T-helper 2 cell (primary cell): ENCODE results near the gene OR4N5.
"Not testable (repeated sequence)": the region's sequence is repeated elsewhere in the genome, so short reads cannot be mapped to it uniquely, and the experiment has no call there.

Source experiments
- DNase-seq, 5 experiments: peaks; one replicate each; pipeline versions ENCODE4 v3.0.0 to v3.0.0-alpha.2; 2012 to 2022
- total RNA-seq, 2 donors: gene quantifications; one replicate each; lab custom pipeline; 2026; lab: John Stamatoyannopoulos, UW

The OR4N5 gene, protein sequence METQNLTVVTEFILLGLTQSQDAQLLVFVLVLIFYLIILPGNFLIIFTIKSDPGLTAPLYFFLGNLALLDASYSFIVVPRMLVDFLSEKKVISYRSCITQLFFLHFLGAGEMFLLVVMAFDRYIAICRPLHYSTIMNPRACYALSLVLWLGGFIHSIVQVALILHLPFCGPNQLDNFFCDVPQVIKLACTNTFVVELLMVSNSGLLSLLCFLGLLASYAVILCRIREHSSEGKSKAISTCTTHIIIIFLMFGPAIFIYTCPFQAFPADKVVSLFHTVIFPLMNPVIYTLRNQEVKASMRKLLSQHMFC
- total RNA-seq = 0 reads per million in 2 donors

DNA sequence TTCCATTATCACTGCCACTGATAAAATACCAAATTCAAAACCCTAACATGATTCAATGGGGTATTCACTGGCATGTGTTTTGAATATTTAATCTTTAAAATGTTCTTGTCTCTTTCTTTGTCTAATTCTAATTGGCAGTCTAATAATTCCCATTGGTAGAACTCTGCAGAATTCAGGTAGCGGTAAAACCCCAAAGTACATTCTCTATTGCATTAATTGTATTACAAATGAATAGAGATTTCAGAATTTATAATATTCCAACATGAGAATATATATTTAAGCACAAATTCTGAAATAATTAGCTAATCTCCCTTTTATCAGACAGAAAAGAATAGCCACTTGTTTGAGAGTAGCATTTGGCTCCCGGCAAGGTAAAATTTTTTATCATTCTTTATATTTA is at the start of gene OR4N5:
TSS of gene OR4N5 (plus strand) at position 301 of the 400 bp plus-strand sequence. CDS start 4,916 bp downstream, outside the sequence.
- DNase-seq = no peak

DNA sequence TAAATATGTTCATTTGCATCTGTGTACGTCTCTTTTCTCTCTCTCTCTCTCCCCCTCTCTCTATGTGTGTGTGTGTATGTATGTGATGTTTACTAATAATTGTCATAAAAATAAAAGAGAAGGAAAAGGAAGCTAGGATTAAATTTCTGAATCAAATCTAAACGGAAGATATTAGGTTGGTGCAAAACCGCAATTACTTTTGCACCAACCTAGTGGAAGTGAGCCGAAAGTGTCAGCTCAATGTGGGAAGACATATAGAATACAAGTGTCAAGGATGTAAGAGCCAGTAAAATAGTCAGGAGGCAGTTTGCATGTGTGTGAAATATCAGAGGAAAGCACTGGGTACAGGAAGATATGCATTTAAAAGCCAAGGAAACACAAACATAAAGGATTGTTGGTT is 46.6 kb upstream of the OR4N5 start:
- no peak for DNase-seq

DNA sequence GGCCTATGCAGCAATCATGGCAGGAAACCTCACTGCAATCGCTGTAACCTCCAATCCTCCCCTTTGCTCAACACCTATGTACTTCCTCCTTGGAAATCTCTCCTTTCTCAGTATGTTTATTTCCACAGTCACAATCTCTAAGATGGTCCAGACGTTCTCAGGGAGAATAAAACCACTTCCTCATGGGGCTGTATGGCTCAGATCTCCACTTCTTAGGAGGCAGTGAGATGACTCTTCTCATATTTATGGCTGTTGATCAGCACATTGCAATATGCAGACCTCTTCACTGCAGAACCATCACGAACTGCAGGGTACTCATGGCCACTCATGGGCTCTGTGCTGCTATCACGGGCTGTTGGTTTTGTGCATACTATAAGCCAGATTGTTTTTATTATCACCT is 45.2 kb upstream of the OR4N5 start:
- DNase-seq = no peak

DNA sequence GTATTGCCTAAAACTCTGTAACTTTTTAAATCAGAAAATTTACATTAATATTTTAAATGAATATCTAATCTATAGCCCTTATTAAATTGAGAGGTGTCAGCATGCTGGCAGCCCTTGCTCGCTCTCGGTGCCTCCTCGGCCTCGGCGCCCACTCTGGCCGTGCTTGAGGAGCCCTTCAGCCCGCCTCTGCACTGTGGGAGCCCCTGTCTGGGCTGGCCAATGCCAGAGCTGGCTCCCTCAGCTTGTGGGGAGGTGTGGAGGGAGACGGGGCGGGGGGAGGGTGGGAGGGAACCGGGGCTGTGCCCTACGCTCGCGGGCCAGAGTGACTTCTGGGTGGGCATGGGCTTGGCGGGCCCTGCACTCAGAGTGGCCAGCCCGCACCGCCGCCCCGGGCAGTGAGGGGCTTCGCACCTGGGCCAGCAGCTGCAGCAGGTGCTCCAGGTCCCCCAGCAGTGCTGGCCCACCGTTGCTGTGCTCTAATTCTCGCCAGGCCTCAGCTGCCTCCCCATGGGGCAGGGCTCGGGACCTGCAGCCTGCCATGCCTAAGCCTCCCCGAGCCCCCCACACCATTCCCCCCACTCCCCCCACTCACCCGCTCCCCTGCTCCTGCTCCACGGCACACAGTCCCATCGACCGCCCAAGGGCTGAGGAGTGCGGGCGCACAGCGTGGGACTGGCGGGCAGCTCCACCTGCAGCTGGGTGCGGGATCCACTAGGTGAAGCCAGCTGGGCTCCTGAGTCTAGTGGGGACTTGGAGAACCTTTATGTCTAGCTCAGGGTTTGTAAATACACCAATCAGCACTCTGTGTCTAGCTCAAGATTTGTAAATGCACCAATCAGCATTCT is 39.5 kb upstream of the OR4N5 start:
- not testable (repeated sequence) for DNase-seq

DNA sequence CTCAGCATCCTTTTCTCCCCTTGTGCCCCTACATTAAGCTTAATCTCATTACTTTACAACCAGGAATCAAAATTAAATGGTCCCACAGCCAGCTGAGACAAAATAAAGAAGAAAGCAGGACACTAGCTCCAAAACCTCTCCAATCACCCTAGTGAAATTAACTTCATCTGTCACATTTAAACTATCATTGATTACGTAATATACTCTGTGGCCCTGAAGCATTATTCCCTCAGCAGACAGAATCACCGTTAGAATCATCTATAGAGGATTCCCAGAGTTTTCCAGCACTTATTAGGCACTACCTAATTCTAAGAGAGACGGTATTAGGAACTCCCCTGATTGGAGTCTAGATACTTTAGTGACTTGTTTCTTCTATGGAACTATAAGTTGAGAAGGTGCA is 28.2 kb upstream of the OR4N5 start, which contains the start of gene OR4K17:
TSS of gene OR4K17 (plus strand) at position 302 of the 400 bp plus-strand sequence. CDS start 6,761 bp downstream, outside the sequence.
- DNase-seq = no peak

DNA sequence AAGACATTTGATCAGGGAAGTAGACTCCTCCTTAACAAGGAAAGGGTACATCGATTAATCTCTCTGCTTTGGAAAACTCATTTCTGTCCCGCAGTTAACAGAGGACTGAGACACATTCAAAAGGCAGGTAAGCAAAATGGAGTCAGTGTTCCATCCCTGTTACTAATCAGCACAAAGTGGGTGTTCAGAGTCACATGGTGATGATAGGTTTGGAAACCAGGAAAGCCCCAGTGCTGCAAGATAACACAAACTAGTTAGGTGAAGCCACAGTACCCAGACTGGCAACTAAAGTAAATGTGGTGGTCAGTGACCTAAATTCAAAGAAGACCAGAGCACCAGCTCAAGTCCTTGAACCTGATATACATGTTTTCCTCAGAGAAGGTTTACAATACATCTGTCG is 26.3 kb upstream of the OR4N5 start:
- no peak for DNase-seq

DNA sequence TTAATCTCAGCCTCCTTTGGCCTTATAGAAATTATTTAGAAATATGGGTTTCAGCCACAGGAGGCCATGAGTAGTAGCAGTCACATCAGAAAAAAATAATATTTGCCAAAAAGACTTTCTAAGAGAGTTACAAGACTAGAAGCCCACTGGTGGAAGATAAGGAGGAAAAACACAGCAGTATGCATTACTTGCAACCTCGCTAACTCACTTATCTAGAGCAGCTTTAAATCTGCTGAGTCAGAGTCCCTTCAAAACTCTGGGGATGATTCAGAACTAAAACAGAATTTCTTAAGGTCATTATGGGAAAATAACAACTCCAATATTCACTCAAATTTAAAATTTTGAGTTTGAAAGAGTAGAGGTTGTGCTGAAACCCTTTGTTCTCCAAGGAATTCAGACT is 21.9 kb upstream of the OR4N5 start:
- DNase-seq = no peak

DNA sequence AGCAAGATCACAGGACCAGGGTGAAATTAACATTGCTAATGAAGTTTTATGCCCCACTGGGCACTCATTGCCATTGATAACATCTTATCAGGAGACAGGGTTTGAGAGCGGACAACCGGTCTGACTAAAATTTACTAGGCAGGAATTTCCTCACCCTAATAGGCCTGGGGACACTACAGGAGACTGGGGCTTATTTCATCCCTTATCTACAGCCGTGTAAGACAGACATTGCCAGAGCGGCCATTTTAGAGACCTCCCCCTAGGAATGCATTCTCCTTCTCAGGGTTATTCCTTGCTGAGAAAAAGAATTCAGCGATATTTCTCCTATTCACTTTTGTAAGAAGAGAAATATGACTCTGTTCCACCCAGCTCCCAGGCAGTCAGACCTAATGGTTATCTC is 19.8 kb upstream of the OR4N5 start:
- DNase-seq = no peak

DNA sequence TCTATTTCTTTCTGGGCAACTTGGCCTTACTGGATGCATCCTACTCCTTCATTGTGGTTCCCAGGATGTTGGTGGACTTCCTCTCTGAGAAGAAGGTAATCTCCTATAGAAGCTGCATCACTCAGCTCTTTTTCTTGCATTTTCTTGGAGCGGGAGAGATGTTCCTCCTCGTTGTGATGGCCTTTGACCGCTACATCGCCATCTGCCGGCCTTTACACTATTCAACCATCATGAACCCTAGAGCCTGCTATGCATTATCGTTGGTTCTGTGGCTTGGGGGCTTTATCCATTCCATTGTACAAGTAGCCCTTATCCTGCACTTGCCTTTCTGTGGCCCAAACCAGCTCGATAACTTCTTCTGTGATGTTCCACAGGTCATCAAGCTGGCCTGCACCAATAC is 5.3 kb downstream of the OR4N5 start:
- no peak for DNase-seq

DNA sequence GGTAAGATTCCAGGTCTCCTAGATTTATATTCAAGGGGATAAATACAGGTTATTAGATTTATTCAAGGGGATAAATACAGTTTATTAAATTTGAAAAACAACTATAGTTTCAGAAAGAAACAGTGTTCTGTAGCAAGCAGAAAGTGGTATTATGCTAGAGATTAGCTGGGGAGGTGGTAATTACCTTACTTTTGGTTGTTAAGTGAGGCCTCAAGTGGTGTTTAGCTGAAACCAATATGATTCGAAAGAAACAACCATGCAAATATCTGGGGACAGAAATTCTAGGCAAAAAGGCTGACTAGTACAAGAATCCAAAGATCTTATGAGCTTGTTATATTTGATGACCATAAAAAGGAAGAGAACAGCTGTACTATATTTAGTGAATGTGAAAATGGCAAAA is 6.2 kb downstream of the OR4N5 start:
- no peak for DNase-seq

DNA sequence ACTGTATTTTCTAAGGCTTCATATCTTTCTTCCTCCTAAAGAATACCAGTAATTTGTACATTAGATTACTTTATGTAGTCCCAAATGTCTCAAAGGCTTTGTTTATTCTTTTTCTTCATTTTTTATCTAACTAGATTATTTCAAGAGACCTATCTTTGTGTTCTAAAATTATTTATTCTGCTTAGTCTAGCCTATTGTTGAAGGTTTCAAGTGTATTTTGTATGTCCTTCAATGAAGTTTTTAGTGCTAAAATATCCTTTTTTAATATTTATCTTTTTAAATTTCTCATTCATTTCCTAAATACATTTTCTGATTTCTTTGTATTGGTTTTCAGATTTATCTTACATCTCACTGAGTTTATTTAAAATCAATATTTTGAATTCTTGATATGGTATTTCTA is 25.8 kb downstream of the OR4N5 start:
- DNase-seq = no peak

DNA sequence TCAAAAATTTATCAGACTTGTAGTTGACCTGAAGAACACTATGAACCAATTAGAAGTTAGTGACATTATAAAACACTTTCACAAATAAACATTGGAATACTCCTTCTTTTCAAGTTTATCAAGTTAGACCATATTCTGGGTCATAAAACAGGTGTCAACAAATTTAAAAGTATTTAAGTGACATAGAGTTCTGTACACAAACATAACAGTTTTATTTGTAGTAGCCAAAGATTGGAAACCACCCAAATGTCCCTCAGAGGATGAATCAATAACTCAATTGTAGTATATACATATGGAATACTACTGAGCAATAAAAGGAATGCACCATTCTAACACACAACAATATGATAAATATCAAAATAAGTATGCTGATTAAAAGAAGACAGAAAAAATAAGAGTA is 28.5 kb downstream of the OR4N5 start:
- no peak for DNase-seq

DNA sequence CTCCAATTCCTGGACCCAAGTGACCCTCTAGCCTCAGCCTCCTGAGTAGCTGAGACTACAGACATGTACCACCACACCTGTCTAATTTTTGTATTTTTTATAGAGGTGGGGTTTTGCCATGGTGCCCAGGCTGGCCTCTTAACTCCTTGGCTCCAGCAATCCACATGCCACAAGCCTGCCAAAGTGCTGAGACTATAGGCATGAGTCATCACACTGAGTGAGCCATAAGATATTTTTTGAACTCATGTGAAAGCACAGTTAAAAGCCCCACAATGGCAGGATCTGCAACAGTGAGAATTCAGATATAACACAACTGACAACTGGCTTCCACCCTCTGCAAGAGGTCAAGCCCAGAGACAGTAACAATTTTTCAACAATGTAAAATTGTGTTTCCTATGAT is 31.2 kb downstream of the OR4N5 start:
- not testable (repeated sequence) for DNase-seq

DNA sequence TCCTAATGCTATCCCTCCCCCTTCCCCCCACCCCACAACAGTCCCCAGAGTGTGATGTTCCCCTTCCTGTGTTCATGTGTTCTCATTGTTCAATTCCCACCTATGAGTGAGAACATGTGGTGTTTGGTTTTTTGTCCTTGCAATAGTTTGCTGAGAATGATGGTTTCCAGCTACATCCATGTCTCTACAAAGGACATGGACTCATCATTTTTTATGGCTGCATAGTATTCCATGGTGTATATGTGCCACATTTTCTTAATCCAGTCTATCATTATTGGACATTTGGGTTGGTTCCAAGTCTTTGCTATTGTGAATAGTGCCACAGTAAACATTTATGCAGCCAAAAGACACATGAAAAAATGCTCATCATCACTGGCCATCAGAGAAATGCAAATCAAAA is 35.6 kb downstream of the OR4N5 start:
- not testable (repeated sequence) for DNase-seq

DNA sequence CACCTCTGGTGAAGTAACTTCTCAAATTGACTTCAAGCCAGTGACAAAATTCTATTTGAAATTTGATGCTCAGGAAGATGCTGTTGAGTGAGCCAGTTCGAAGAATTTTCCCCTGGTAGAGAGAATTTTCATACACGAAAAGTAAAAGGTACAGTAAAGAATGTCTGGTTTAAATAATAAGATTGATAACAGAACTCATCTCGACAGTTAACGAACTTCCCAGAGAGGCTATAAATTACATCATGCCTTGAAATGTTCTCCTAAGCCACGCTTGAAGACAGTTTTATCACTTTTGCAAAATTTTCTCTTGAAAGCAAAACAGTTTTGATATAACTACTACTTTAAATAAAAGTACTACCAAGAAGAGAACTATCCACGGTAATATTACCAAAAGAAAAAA is 37.7 kb downstream of the OR4N5 start:
- DNase-seq = no peak

DNA sequence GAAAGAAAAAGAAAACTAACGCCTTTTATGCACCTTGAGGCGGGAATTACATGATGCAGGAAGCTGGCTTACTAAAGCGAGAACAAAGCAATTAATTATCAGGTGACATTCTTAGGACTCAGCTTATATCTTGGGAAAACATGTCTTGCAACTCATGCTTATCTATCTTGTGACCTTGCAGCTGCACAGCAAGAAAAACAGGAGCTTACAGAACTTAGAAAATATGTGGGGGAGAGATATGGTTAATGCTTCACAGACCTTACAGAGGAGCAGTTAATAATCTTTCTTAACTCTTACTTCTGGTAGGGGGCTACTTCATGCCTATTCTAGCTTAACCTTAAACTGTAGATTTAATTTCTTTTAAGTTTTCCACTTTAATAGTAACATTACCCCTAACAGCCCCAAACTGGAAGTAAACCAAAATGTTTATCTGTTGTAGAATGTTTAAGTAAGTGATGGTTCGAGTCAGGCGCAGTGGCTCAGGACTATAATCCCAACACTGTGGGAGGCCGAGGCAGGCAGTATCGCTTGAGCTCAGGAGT is 38.9 kb downstream of the OR4N5 start:
- DNase-seq = no peak

DNA sequence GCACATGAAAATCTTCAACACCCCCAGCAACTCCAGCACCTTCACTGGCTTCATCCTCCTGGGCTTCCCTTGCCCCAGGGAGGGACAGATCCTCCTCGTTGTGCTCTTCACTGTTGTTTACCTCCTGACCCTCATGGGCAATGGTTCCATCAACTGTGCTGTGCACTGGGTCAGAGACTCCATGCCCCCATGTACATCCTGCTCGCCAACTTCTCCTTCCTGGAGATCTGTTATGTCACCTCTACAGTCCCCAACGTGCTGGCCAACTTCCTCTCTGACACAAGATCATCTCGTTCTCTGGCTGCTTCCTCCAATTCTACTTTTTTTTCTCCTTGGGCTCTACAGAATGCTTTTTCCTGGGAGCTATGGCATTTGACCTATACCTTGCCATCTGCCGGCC is 40.6 kb downstream of the OR4N5 start:
- DNase-seq = no peak

DNA sequence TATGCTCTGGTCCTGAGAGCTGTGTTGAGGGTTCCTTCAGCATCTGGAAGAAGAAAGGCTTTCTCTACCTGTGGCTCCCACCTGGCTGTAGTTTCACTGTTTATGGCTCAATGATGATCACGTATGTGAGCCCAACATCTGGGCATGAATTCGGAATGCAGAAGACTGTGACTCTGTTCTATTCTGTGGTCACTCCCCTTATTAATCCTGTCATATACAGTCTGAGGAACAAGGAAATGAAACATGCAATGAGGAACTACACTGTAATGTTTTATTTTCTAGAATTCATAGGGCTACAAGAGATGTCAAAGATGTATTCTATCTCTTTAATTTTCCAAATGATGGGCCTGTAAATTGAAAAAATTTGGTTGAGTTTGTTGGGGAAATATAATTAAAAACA is 41.3 kb downstream of the OR4N5 start:
- no peak for DNase-seq

DNA sequence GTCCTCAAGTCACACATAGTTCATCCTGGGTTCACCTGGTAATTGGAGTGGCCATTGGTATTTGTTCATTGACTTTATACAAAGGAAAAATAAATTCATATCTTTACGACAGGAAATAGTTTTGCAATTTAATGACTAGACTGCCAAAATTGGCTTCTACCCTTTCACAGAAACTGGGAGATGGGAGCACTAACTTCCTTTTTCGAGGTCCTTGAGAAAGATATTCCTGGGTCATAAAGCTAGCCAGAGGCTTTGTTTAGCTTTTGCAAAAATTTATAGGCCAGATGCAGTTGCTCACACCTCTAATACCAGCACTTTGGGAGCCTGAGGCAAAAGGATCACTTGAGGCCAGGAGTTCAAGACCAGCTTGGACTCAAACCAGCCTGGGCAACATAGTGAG is 41.9 kb downstream of the OR4N5 start:
- no peak for DNase-seq

DNA sequence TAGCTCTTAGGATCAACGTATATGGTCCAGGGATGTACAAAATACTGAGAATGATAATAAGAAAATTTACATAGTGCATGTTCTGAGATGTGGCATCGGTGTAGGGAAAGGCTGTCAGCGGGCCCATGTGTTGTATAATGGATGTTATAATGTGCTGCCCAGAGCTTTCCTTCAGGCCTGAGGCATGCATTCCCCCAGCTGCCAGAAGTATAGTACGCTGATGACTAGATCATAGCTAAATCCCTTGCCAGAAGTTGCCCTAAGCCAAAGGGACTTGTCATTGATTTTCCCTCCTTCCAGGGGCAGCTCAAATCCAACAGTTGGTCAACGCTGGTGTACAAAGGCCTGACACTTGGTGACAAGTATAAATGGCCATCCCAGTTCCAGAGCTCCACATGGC is 45.6 kb downstream of the OR4N5 start:
- no peak for DNase-seq

DNA sequence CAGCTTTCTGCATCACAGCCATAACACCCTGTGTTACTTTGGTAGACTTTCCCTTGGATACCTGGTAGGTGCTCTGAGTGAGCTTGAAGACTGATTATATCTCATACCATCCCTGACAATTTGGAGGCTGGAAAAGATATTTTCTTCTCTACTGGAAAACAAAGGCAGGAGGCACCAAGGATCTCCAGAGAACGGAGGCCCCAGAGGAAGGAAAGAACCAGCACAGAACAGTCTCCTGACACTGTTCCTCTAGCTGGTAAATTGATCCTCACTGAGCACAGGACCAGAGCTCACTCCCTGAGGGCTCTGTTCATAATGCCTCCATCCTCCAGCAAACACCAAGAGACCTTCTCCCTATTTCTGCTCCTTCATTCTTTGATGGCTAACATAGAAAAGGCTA is 52.0 kb downstream of the OR4N5 start, which contains the start of gene OR11G2:
TSS of gene OR11G2 (plus strand) at position 301 of the 400 bp plus-strand sequence. CDS start 6,542 bp downstream, outside the sequence.
- no peak for DNase-seq

DNA sequence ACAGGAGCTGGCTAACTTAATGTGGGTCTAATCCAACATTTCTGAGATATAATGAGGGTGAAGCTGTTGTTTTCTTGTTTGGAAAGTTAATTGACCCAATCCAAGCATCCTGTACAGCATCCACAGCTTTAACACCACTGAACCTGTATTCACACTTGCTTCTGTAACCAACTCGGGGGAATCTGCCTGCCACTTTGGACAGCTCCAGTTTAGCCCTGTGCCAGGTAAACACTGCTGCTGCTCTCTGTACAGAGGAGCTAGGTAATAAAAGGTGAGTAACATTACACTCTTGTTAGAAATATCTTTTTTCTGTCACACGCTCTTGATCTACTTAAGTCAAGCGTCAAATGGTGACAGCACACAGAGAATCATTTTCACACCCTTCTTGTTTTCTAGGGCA is 52.8 kb downstream of the OR4N5 start:
- DNase-seq = no peak

DNA sequence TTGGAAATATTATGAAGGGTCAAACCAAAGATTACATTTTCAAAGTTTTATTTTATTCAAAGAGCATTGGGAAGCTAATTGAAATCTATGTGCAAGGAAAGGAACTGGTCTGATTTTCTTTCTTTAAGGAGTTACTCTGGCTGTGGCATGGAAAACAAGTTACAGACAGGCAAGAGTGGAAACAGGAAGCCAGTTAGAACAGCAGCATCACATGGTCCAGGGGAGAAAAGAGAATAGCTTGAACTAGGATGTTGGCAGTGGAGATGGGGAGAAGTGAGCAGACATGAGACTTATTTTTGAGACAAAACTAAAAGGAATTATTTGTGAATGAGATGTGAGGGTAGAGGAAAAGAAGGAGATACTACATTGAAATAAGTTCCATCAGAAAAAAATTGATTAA is 55.5 kb downstream of the OR4N5 start:
- no peak for DNase-seq
